Heart right ventricle (tissue), 16 donors: ENCODE data around the gene WDR59. TPM values are rescaled to one million over a fixed set of nuclear protein-coding genes. Genes with fewer than 3 reads are reported as not detected.

Experiments
- ATAC-seq, 8 donors: fragments of 200-7000 bp; cut with Tn5 transposase; one replicate each; pipeline ENCODE4 v1.9.1; 2020; ENCODE audit warnings: mild to moderate bottlenecking in 8 of 8, moderate library complexity in 8 of 8, moderate number of reproducible peaks in 1 of 8
- DNase-seq, 2 donors: peaks; one replicate each; pipeline ENCODE4 v3.0.0-alpha.2; 2020
- H3K27ac ChIP-seq, 10 donors: fragments of 200-600 bp; sonication (generic) in 2 of 10; one replicate each; pipeline versions ENCODE4 v1.5.0 to v1.8.0; 2020 to 2022; ENCODE audit warnings: mild to moderate bottlenecking in 3 of 10
- H3K27me3 ChIP-seq, 7 donors: fragments of 200-600 bp; one replicate each; pipeline ENCODE4 v1.8.0; 2021 to 2022; ENCODE audit warnings: mild to moderate bottlenecking in 2 of 7
- H3K36me3 ChIP-seq, 9 donors: fragments of 200-600 bp; sonication (generic) in 1 of 9; one replicate each; pipeline versions ENCODE4 v1.5.0 to v1.8.0; 2020 to 2022; ENCODE audit warnings: mild to moderate bottlenecking in 2 of 9
- H3K4me1 ChIP-seq, 9 donors: fragments of 200-600 bp; sonication (generic) in 1 of 9; one replicate each; pipeline versions ENCODE4 v1.5.0 to v1.8.0; 2020 to 2022; ENCODE audit warnings: mild to moderate bottlenecking in 4 of 9
- H3K4me3 ChIP-seq, 10 donors: fragments of 200-600 bp; sonication (generic) in 2 of 10; one replicate each; pipeline versions ENCODE4 v1.5.0 to v1.8.0; 2020 to 2022; ENCODE audit warnings: mild to moderate bottlenecking in 7 of 10, moderate library complexity in 2 of 10
- H3K9me3 ChIP-seq, 11 donors: fragments of 200-600 bp in 10 of 11; sonication (generic) in 2 of 11; one replicate each; pipeline versions ENCODE4 v1.5.0 to v1.8.0; 2013 to 2022; ENCODE audit warnings: mild to moderate bottlenecking in 2 of 11, control low read depth in 1 of 11, moderate library complexity in 1 of 11
- WGBS, 2 donors: extraction: QIAGEN DNeasy Blood & Tissue Kit; methylation state at CpG; one replicate each; pipeline ENCODE4 v1.1.7; 2013; ENCODE audit warnings: inconsistent platforms in 1 of 2; 5-methylcytosine and 5-hydroxymethylcytosine counted together
- intact Hi-C, 10 donors: fragments of 100-400 bp; cut with DNase I; formaldehyde crosslinking; loops; one replicate each; pipeline versions ENCODE4 v1.11.1 to v1.14.2; 2022
- polyA plus RNA-seq, 2 donors: library from polyadenylated mRNA; stranded (reverse); fragments of 200-250 nt; gene quantifications; one replicate each; pipeline ENCODE4 v1.2.3, GENCODE V29; 2013
- total RNA-seq, 10 donors: library from RNA; stranded (reverse); fragmentation: NEBNext Ultra II Directional in 3 of 10; extraction: Animal tissue kit (Norgen Biotek cat#: 25700) in 3 of 10; gene quantifications; one replicate each; pipeline versions ENCODE4 v1.2.1 to v1.2.4, GENCODE V29; 2021 to 2023
- TF ChIP-seq, protein P1 (sequence below), 9 donors: fragments of 200-600 bp; sonication (generic) in 2 of 9; IDR thresholded peaks; one replicate each; pipeline versions ENCODE4 v1.5.0 to v1.8.0; 2021 to 2022; ENCODE audit warnings: antibody characterized with exemption in 9 of 9, mild to moderate bottlenecking in 5 of 9, moderate library complexity in 1 of 9
- donor health status: Arrhythmogenic right ventricular cardiomyopathy.
- donor health status: ischemic (EF 13 %, LVEDD 7.1; RV severe dilation, severe dysfunction).
- donor health status: healthy with polysubstance abuse.
- donor health status: DM: no; HTN: yes; CAD: no.
- donor health status: DM: no; HTN: no; CAD: no.
- donor health status: ischemic (EF 25% LVEDD 6.9; RV normal size, moderate dysfunction).
- donor health status: ischemic (EF 25% LVEDD 5.7; RV mildly dilated, moderate dysfunction).
- donor health status: healthy.
- donor health status: DM: yes; HTN: yes; CAD: no.
- donor health status: Ischemic cardiomyopathy.
- donor health status: ischemic (EF 35%, LVEDD 5.7; RV mildly dilated, moderate dysfunction).
- donor health status: nonischemic (EF 11% LVEDD 7.7; RV severe dilation, severe dysfunction).
- donor health status: DM: yes; HTN: yes; CAD: no.
- donor health status: PGD.
- donor health status: ischemic (EF 29% LVEDD 5.4; RV normal size, mild dysfunction).
- donor health status: nonischemic (EF 23%, LVEDD 6.1; RV moderate dilation, normal function).

The WDR59 gene
- total and polyA plus RNA-seq, 12 donors: 15.6 to 63.5 (median 40.9) TPM

DNA sequence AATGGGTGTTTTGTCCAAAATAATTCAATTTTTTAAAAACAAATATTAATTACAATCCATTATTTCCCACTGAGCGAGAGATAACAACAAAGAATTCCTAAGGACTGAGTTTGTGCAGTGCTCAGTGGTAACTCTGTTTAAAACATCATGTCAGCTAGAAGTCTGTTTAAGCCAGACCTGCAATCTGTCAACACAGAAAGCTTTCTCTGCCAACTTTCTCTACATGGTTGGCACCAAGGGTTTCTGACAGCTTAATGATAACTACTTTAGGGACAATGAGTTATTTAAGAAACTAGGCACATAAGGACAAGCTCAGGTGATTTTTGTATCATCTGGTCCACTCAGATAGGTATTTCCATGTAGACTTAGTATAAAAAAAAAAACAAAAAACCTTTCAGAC is 81.8 kb downstream of the WDR59 start:
- H3K27me3 ChIP-seq: no peaks in the 10 kb centered on the region
- WGBS, 2 donors: 56 to 65% methylated on average over 1 of the region's 1 CpG
- peak overlapping the region; percentile 20 to 72 (median 51) for H3K27ac ChIP-seq
- ATAC-seq: peak; percentile 44 to 94 (median 80)
- peak overlapping the region in 5 of 10 donors; percentile 7 to 38 (median 21) for H3K4me3 ChIP-seq
- peaks cover 0 to 74% (median 15%) of the 10 kb centered on the region in 9 donors for H3K36me3 ChIP-seq
- intact Hi-C loops: loop anchor here in 1 of 10 donors (10.0 kb wide), 1 partner anchor 212 kb away; the partner anchor contains the start of gene LDHD
- TF ChIP-seq, protein P1, sequence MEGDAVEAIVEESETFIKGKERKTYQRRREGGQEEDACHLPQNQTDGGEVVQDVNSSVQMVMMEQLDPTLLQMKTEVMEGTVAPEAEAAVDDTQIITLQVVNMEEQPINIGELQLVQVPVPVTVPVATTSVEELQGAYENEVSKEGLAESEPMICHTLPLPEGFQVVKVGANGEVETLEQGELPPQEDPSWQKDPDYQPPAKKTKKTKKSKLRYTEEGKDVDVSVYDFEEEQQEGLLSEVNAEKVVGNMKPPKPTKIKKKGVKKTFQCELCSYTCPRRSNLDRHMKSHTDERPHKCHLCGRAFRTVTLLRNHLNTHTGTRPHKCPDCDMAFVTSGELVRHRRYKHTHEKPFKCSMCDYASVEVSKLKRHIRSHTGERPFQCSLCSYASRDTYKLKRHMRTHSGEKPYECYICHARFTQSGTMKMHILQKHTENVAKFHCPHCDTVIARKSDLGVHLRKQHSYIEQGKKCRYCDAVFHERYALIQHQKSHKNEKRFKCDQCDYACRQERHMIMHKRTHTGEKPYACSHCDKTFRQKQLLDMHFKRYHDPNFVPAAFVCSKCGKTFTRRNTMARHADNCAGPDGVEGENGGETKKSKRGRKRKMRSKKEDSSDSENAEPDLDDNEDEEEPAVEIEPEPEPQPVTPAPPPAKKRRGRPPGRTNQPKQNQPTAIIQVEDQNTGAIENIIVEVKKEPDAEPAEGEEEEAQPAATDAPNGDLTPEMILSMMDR (IDR thresholded peaks at IDR 0.05): no peak
- peaks cover 0 to 35% (median 0%) of the 10 kb centered on the region in 9 donors for H3K4me1 ChIP-seq
- DNase-seq: peak in 1 of 2 donors; percentile 11
- H3K9me3 ChIP-seq: no peaks in the 10 kb centered on the region

DNA sequence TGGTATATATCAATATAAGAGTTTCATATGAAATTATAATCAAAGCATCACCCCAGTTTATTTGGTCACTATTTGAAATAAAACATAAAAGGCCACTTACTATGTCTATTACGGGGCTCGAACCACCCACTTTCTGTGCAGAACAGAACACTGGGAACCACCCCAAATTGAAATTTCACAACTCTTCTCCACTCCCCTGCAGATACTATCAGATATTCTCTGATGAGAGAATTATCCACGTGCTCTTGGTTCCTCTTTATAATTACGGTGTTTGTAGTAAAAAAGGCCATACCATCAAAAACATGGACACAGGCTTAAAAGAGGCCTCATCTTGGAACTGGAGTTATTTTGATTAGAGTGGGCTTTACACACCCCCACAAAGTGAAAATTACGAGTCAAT is 82.8 kb downstream of the WDR59 start:
- 85 to 89% methylated on average over 5 of the region's 5 CpGs for WGBS, 2 donors
- ATAC-seq: no peak
- H3K4me1 ChIP-seq: peaks cover 0 to 45% (median 0%) of the 10 kb centered on the region in 9 donors
- intact Hi-C loops: loop anchor here in 1 of 10 donors (10.0 kb wide), 1 partner anchor 213 kb away; the partner anchor contains the start of gene LDHD
- H3K36me3 ChIP-seq: peaks cover 0 to 68% (median 7%) of the 10 kb centered on the region in 9 donors
- no peaks in the 10 kb centered on the region for H3K9me3 ChIP-seq
- H3K27me3 ChIP-seq: no peaks in the 10 kb centered on the region
- peak overlapping the region in 4 of 10 donors; percentile 43 to 72 (median 62) for H3K27ac ChIP-seq
- TF ChIP-seq, protein P1 (IDR thresholded peaks at IDR 0.05): no peak
- H3K4me3 ChIP-seq: no peak overlapping the region
- no peak for DNase-seq

DNA sequence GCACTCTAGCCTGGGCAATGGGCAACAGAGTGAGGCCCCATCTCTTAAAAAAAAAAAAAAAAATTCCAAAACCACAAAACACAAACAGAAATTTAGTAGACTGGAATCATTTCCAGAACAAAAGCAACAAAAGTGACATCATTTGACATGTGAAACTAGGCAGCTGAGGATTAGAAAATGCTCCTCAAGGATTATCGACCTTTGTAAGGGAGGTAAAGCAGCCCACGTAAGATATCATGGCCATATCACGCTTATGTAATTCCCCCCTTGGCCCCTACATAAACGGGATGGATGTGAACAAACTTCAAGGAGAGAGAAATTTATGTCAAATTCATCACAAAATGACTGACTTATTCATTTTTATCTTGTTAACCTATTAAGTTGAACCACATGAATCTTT is 83.3 kb downstream of the WDR59 start:
- no peak overlapping the region for H3K4me3 ChIP-seq
- intact Hi-C loops: loop anchor here in 1 of 10 donors (10.0 kb wide), 1 partner anchor 213 kb away; the partner anchor contains the start of gene LDHD
- H3K36me3 ChIP-seq: peaks cover 0 to 67% (median 7%) of the 10 kb centered on the region in 9 donors
- TF ChIP-seq, protein P1 (IDR thresholded peaks at IDR 0.05): no peak
- ATAC-seq (no peak), DNase-seq (no peak)
- 76 to 78% methylated on average over 4 of the region's 4 CpGs for WGBS, 2 donors
- H3K27ac ChIP-seq: peak overlapping the region in 2 of 10 donors; percentile 43 to 72
- H3K9me3 ChIP-seq: no peaks in the 10 kb centered on the region
- H3K4me1 ChIP-seq: peaks cover 0 to 48% (median 0%) of the 10 kb centered on the region in 9 donors
- no peaks in the 10 kb centered on the region for H3K27me3 ChIP-seq

DNA sequence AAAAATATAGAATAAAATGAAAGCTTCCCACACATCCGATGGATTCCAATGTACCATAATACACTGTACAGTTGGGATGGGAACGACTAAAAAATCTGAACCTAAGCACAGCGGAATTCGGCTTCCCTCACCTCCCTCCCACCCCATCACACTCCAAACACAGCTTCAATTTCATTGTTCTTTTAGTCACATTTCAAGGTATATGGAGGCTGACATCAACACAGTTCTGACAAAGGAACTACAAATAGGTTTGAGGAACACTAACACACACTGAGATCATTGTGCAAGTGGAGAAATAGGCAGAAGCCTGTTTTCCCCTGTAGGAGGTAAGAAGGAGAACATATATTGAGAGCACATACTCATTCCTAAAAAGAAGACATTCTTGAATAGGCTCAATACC is 85.1 kb downstream of the WDR59 start:
- no peak for ATAC-seq
- TF ChIP-seq, protein P1 (IDR thresholded peaks at IDR 0.05): no peak
- Histone ChIP-seq H3K9me3 (no peaks in the 10 kb centered on the region), H3K4me3 (no peak overlapping the region), H3K27me3 (no peaks in the 10 kb centered on the region), H3K27ac (no peak overlapping the region), H3K4me1 (peaks cover 0 to 48% (median 0%) of the 10 kb centered on the region in 9 donors), H3K36me3 (peaks cover 0 to 80% (median 7%) of the 10 kb centered on the region in 9 donors)
- WGBS, 2 donors: 97% methylated on average over 4 of the region's 4 CpGs
- no peak for DNase-seq
- intact Hi-C loops: loop anchor here in 2 of 10 donors (10.0 kb wide), 1 partner anchor 215 kb away; the partner anchor contains the start of gene LDHD (in 2 of the 2)
